GM18508 (cell line): ENCODE results near the gene TRIM28.
A peak's percentile ranks its signal among the peaks of the same experiment; 100 is the strongest.
"Not testable (repeated sequence)": the region's sequence is repeated elsewhere in the genome, so short reads cannot be mapped to it uniquely, and the experiment has no call there.

Experiments
- ATAC-seq: cut with Tn5 transposase; IDR thresholded peaks from one replicate; pipeline ENCODE4 v1.9.1; 2021; ENCODE audit warnings: moderate number of reproducible peaks; ENCODE audit not compliant: insufficient read depth, unreplicated experiment

TRIM28 gene

DNA sequence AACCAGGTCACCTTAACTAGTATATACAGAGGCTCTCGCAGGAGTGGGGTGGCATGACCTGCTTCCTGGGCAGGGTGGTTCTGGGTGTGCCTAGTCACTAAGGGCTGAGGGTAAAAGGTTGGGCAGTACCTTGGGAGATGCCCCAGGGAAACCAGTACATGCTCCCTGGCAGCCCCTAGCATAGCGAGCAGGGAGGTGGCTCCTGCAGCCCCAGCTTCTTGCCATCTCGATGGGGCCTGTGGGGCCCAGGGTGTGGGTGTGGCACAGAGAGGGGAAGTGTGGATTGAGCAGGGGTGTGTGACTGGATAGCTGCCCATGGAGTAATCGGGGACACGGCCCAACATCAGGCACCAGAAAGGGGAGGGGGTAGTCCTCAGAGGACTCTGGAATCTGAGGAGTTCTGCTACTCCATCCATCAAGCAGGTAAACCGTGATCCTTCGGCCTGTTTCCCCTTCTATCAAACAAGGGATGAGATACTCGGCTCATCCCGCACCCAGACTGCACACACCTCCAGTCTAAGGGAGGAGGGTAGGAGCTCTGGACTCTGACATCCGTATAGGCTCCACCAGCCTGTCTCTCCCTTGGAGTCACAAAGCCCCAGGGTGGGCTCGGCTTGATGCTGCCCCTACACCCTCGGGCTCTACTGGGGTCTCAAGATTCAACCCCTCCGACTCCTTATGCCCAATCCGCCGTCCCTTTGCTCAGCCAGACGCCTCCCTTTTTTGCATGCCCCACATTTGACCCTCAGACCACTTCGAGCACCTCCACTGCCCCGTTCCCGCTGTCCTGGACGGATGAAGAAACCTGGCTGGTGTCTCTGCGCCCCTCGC is 25.4 kb upstream of the TRIM28 start:
- ATAC-seq, result no peak

DNA sequence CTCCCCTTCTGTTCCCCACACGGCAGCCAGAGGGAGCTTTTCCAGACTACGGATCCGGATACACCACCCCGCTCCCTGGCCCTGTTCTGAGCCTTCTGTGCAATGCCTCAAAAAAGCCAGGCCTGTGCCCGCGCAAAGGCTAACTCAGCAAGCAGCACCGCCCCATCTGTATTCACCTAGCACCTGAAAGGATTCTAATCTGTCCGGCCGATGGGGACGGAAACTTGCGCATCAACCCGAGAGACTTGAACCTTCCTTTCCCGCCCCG is 24.8 kb upstream of the TRIM28 start:
- ATAC-seq, result no peak

DNA sequence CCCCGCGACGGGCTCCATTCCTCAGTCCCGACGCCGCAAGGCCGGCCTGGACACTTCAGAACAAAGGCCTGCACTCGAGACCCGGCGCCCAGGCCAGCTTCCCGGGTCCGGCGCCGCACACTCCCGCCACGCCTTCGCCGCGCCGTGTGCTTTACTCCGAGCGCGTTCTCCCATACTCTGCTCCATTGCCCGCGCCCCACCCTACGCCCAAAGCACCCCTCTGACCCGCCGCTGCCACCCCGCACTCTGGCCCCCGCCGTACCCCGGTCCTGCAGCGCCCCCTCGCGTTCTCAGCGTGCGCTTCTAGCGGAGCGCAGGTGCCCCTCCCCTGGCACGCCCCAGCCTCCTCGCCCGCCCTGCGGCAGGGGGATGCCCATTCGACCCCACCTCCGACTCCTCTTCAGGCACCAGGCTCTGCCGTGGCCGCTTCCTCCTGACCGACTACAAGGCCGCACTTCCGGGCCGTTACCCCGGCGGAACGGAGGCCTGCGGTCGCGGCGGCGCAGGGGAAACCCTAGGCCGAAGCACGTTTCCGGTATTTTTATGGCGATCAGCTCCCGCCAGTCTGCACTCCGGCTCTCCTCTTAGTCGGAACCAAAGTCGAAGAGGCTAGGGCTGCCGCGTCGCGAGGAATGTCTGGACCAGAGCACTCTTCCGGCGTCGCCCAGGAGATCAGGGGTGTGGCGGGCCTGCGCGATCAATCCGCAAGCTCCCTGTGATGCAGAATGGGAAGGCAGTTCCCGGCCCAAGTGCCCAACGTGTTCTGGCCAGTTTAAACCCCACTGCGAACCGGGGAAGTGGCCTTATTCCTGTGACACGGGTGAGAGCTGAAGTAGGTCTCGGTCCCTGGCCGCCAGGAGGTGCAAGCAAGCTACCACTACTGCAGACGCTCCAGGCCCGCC is 24.3 kb upstream of the TRIM28 start, which contains the start of gene ZBTB45:
Gene ZBTB45 (minus strand): TSS at position 456 of the 902 bp plus-strand sequence. CDS start 2,137 bp downstream, outside the sequence.
- peak; percentile 65 for ATAC-seq

DNA sequence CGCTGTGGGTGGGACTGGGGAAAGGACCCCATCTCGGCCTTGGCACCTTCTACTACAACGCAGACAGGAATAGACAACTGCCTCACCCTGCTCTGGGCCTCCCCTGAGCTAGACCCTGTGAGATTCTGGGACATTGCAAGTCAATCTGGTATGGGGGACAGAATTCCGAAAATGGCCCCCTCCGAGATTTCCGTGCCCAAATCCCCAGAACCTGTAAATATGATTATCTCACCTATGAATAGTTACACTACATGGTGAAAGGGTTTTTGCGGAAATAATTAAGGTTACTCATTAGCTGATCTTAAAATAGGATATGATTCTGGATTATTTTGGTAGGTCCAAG is 23.6 kb upstream of the TRIM28 start:
- ATAC-seq, result no peak

GRCh38 chr19:58521651-58522050 is 22.2 kb upstream of the TRIM28 start:
- no peak for ATAC-seq

GRCh38 chr19:58522709-58523108 is 21.2 kb upstream of the TRIM28 start:
- no peak for ATAC-seq

DNA sequence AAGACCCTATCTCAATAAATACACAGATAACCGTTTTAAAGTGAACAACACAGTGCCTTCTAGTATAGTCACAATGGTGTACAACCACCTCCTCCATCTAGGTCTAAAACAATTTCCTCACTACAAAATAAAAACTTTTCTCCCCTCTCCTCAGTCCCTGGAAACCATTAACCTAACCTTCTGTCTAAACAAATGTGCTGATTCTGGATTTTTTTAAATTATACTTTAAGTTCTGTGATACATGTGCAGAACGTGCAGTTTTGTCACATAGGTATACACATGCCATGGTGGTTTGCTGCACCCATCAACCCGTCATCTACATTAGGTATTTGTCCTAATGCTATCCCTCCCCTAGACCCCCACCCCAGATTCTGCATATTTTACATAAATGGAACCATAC is 14.5 kb upstream of the TRIM28 start:
- ATAC-seq, result no peak

DNA sequence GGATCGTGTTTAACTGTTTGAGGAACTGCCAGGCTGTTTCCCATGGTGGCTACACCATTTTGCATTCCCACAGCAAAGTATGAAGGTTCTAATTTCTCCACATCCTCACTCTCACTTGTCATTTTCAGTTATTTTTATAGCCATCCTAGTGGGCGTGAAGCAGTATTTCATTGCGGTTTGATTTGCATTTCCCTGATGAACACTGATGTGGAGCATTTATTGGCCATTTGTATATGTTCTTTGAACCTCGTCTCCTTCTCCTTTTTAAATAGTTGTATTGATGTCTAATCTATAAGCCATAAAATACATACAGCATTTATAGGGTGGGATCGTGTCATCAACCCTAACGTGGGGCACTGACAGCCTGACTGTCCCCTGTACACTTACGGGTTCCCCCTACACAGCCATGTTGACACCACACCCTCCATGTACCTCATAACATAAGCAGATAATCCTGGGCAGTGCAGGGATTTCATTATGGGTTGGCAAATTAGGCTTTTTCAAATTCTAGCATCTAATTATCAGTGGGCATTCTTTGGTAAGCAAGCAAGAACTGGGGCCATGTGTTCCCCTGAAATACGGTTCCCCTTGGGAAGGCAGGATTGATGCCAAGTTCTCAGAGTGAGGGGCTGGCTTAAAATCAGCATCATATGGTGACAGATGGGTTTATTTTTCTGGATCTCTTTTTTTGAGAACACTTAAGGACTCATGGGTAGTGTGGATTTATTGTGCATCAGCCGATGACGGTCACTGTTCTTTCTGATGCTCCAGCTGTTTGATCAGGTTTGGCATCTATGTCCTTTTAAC is 12.6 kb upstream of the TRIM28 start:
- no peak for ATAC-seq

- no peak for ATAC-seq
Observed at GRCh38 chr19:58535857-58536256, 8.0 kb upstream of the TRIM28 start.

GRCh38 chr19:58536852-58537798 is 6.7 kb upstream of the TRIM28 start:
- no peak for ATAC-seq

DNA sequence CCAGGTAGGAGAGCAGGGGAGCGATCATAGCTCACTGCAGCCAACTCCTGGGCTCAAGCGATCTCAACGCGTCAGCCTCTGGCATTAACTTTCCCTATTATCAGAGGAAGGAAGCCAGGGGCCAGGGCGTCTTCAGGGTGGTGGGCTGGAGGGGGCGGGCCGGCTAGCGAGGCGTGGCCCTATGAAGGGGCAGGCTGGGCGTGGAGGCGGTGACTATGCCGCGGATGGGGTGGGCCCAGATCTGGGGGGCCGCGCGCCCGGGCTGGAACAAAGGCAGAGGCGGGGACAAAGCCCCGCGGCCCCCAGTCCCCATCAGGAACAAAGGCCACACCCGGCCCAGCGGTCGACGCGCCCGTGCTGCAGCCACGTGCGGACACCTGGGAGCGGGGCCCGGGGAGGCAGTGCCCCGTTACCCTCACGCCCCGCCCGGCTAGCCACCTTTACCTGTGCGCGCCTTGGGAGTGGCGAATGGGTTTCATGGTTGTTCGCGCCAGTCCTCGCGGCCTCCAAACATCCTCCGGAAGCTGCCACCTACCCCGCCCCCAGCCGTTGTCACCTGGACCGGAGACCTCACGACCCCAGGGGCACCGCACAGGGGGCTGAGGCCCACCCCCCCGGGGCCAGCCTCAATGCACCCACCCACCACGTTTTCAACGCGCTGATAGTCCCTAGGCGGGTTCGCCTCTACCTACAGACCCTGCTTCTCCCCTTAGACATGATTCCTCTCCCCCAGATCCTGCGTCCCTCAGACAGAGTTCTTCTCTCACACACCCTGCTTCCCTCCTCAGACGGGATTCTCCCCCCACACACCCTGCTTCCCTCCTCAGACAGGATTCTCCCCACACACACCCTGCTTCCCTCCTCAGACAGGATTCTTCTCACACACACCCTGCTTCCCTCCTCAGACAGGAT is 5.4 kb upstream of the TRIM28 start:
- ATAC-seq, result no peak

GRCh38 chr19:58539169-58539559 is 4.7 kb upstream of the TRIM28 start:
- ATAC-seq, result not testable (repeated sequence)

DNA sequence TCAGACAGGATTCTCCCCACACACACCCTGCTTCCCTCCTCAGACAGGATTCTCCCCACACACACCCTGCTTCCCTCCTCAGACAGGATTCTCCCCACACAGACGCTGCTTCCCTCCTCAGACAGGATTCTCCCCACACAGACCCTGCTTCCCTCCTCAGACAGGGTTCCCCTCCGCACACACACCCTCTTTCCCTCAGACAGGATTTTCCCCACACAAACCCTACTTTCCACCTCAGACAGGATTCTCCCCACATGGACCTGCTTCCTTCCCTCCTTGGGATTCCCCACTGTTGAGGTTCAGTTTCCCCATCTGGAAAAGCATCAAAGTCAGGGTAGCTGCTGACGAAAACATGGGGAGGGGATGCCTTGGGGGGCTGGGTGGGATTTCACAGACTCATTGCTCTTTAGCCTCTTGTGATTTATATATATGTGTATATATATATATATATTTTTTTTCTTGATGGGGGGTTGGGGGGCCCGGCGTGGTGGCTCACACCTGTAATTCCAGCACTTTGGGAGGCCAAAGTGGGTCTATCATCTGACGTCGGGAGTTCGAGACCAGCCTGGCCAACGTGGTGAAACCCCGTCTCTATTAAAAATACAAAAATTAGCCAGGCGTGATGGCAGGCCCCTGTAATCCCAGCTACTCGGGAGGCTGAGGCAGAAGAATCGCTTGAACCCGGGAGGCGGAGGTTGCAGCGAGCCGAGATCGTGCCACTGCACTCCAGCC is 1.1 kb upstream of the TRIM28 start:
- ATAC-seq, result not testable (repeated sequence)

DNA sequence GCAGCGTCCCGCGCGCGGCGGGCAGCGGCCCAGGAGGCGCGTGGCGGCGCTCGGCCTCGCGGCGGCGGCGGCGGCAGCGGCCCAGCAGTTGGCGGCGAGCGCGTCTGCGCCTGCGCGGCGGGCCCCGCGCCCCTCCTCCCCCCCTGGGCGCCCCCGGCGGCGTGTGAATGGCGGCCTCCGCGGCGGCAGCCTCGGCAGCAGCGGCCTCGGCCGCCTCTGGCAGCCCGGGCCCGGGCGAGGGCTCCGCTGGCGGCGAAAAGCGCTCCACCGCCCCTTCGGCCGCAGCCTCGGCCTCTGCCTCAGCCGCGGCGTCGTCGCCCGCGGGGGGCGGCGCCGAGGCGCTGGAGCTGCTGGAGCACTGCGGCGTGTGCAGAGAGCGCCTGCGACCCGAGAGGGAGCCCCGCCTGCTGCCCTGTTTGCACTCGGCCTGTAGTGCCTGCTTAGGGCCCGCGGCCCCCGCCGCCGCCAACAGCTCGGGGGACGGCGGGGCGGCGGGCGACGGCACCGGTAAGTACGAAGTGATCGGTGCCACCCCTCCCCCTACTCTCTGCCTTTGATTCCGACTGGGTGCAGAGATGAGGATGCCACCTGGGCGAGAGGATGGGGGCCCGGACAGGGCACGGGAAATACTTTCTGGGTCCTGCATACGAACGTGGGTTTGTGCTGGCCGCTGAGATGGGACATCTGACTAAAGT is 874 bp downstream of the TRIM28 start:
- peak; percentile 19 for ATAC-seq

GRCh38 chr19:58545286-58546018 is 1.6 kb downstream of the TRIM28 start:
- ATAC-seq, result no peak

GRCh38 chr19:58546019-58546530 is 2.2 kb downstream of the TRIM28 start:
- no peak for ATAC-seq
